ENCODE results near the gene KLHL18. TPM values are rescaled to one million over a fixed set of nuclear protein-coding genes. Genes with fewer than 3 reads are reported as not detected.
"Not testable (repeated sequence)": the region's sequence is repeated elsewhere in the genome, so short reads cannot be mapped to it uniquely, and the experiment has no call there.

KLHL18 gene
- total RNA-seq, 5 donors from 2014 or later (not counting 1 experiment from before 2014, with no cell fraction given), result 20.2 to 41.3 (median 25.7) TPM

- CTCF ChIA-PET; ATAC-seq (replicated peaks in 1 of 4); H3K36me3 Mint-ChIP-seq; H3K4me3 ChIP-seq (ENCODE audit: control insufficient read depth in 1 of 2, extremely low read depth in 1 of 2, low read length in 1 of 2); H3K4me3 Mint-ChIP-seq; H3K27ac ChIP-seq (ENCODE audit: low read length); DNase-seq; H3K4me1 ChIP-seq (ENCODE audit: control insufficient read depth in 1 of 2, extremely low read depth in 1 of 2, insufficient read depth in 2 of 2, low read length in 2 of 2); H3K36me3 ChIP-seq (ENCODE audit: control insufficient read depth in 2 of 2, extremely low read depth in 1 of 2, insufficient read depth in 1 of 2, low read length in 1 of 2); H3K4me1 Mint-ChIP-seq; H3K9me3 Mint-ChIP-seq; POLR2A ChIA-PET; H3K27ac Mint-ChIP-seq; H3K9me3 ChIP-seq; H3K27me3 Mint-ChIP-seq: not testable (repeated sequence)
- peaks cover 0 to 19% of the 10 kb centered on the region in 2 experiments for H3K27me3 ChIP-seq (replicated peaks in 1 of 2; ENCODE audit: control insufficient read depth in 2 of 2, extremely low read depth in 1 of 2, insufficient read depth in 2 of 2, low read length in 1 of 2)
- WGBS (ENCODE audit: insufficient coverage), result 93% methylated on average over 7 of the region's 8 CpGs
Observed at GRCh38 chr3:47370020-47370419, 87.3 kb downstream of the KLHL18 start.

- peaks cover 0 to 21% of the 10 kb centered on the region in 2 experiments for H3K27me3 ChIP-seq (replicated peaks in 1 of 2; ENCODE audit: control insufficient read depth in 2 of 2, extremely low read depth in 1 of 2, insufficient read depth in 2 of 2, low read length in 1 of 2)
- H3K4me1 ChIP-seq (ENCODE audit: control insufficient read depth in 1 of 2, extremely low read depth in 1 of 2, insufficient read depth in 2 of 2, low read length in 2 of 2), result no peaks in the 10 kb centered on the region
- no peaks in the 10 kb centered on the region for H3K36me3 ChIP-seq (ENCODE audit: control insufficient read depth in 2 of 2, extremely low read depth in 1 of 2, insufficient read depth in 1 of 2, low read length in 1 of 2)
- DNase-seq (peak in 14 of 35 experiments; percentile 3 to 56 (median 16)), ATAC-seq (replicated peaks in 1 of 4) (peak in 3 of 4 experiments; percentile 33 to 44 (median 40))
- peaks cover 4 to 5% of the 10 kb centered on the region in 2 donors for H3K27me3 Mint-ChIP-seq
- no peaks in the 10 kb centered on the region for H3K9me3 ChIP-seq
- no peak overlapping the region for H3K4me3 Mint-ChIP-seq
- H3K27ac ChIP-seq (ENCODE audit: low read length), result no peak overlapping the region
- no peaks in the 10 kb centered on the region for H3K36me3 Mint-ChIP-seq
- 70% methylated on average over 7 of the region's 13 CpGs for WGBS (ENCODE audit: insufficient coverage)
- H3K4me1 Mint-ChIP-seq, result no peaks in the 10 kb centered on the region
- H3K27ac Mint-ChIP-seq, result no peak overlapping the region
- no peaks in the 10 kb centered on the region for H3K9me3 Mint-ChIP-seq
- no peak overlapping the region for H3K4me3 ChIP-seq (ENCODE audit: control insufficient read depth in 1 of 2, extremely low read depth in 1 of 2, low read length in 1 of 2)
- POLR2A ChIA-PET, result no interaction called here
- CTCF ChIA-PET, result interaction anchor here in 1 of 2 donors (0.9 kb wide), 1 partner anchor 34 kb away, joined by 4 read pairs; no protein-coding TSS in a partner anchor
Observed at GRCh38 chr3:47370887-47371697, 88.3 kb downstream of the KLHL18 start.

- ChIA-PET POLR2A (no interaction called here), CTCF (no interaction called here)
- Mint-ChIP-seq H3K27ac (no peak overlapping the region), H3K9me3 (no peaks in the 10 kb centered on the region), H3K4me1 (peaks cover 7 to 10% (median 8%) of the 10 kb centered on the region in 3 donors), H3K27me3 (peaks cover 2 to 4% of the 10 kb centered on the region in 2 donors), H3K36me3 (no peaks in the 10 kb centered on the region), H3K4me3 (no peak overlapping the region)
- Histone ChIP-seq H3K27me3 (replicated peaks in 1 of 2; ENCODE audit: control insufficient read depth in 2 of 2, extremely low read depth in 1 of 2, insufficient read depth in 2 of 2, low read length in 1 of 2) (peaks cover 0 to 17% of the 10 kb centered on the region in 2 experiments), H3K36me3 (ENCODE audit: control insufficient read depth in 2 of 2, extremely low read depth in 1 of 2, insufficient read depth in 1 of 2, low read length in 1 of 2) (no peaks in the 10 kb centered on the region), H3K4me3 (ENCODE audit: control insufficient read depth in 1 of 2, extremely low read depth in 1 of 2, low read length in 1 of 2) (no peak overlapping the region), H3K9me3 (no peaks in the 10 kb centered on the region), H3K4me1 (ENCODE audit: control insufficient read depth in 1 of 2, extremely low read depth in 1 of 2, insufficient read depth in 2 of 2, low read length in 2 of 2) (peaks cover under 1 to 6% of the 10 kb centered on the region in 2 experiments), H3K27ac (ENCODE audit: low read length) (no peak overlapping the region)
- DNase-seq (no peak), ATAC-seq (replicated peaks in 1 of 4) (no peak)
Observed at GRCh38 chr3:47374587-47374986, 91.8 kb downstream of the KLHL18 start.

GRCh38 chr3:47376393-47376792 lies 93.6 kb downstream of the KLHL18 start:
- no peaks in the 10 kb centered on the region for H3K36me3 Mint-ChIP-seq
- peaks cover 2 to 4% of the 10 kb centered on the region in 2 donors for H3K27me3 Mint-ChIP-seq
- no peaks in the 10 kb centered on the region for H3K9me3 Mint-ChIP-seq
- Histone ChIP-seq H3K36me3 (ENCODE audit: control insufficient read depth in 2 of 2, extremely low read depth in 1 of 2, insufficient read depth in 1 of 2, low read length in 1 of 2) (no peaks in the 10 kb centered on the region), H3K27ac (ENCODE audit: low read length) (no peak overlapping the region), H3K9me3 (no peaks in the 10 kb centered on the region), H3K4me1 (ENCODE audit: control insufficient read depth in 1 of 2, extremely low read depth in 1 of 2, insufficient read depth in 2 of 2, low read length in 2 of 2) (peaks cover 5 to 19% of the 10 kb centered on the region in 2 experiments), H3K4me3 (ENCODE audit: control insufficient read depth in 1 of 2, extremely low read depth in 1 of 2, low read length in 1 of 2) (no peak overlapping the region), H3K27me3 (replicated peaks in 1 of 2; ENCODE audit: control insufficient read depth in 2 of 2, extremely low read depth in 1 of 2, insufficient read depth in 2 of 2, low read length in 1 of 2) (peaks cover 0 to 6% of the 10 kb centered on the region in 2 experiments)
- H3K4me3 Mint-ChIP-seq, result no peak overlapping the region
- WGBS (ENCODE audit: insufficient coverage), result 100% methylated on average over 2 of the region's 3 CpGs
- POLR2A ChIA-PET, result no interaction called here
- CTCF ChIA-PET, result no interaction called here
- no peak overlapping the region for H3K27ac Mint-ChIP-seq
- peaks cover 19 to 20% (median 19%) of the 10 kb centered on the region in 3 donors for H3K4me1 Mint-ChIP-seq
- ATAC-seq (replicated peaks in 1 of 4) (no peak), DNase-seq (no peak)

GRCh38 chr3:47377186-47377585 lies 94.4 kb downstream of the KLHL18 start:
- peaks cover 0 to 2% of the 10 kb centered on the region in 2 experiments for H3K27me3 ChIP-seq (replicated peaks in 1 of 2; ENCODE audit: control insufficient read depth in 2 of 2, extremely low read depth in 1 of 2, insufficient read depth in 2 of 2, low read length in 1 of 2)
- H3K27ac ChIP-seq (ENCODE audit: low read length), result no peak overlapping the region
- no peaks in the 10 kb centered on the region for H3K9me3 Mint-ChIP-seq
- ATAC-seq (replicated peaks in 1 of 4), result no peak
- DNase-seq, result no peak
- H3K4me3 ChIP-seq (ENCODE audit: control insufficient read depth in 1 of 2, extremely low read depth in 1 of 2, low read length in 1 of 2), result no peak overlapping the region
- H3K27me3 Mint-ChIP-seq, result peaks cover 0 to 4% of the 10 kb centered on the region in 2 donors
- peaks cover 27 to 28% (median 27%) of the 10 kb centered on the region in 3 donors for H3K4me1 Mint-ChIP-seq
- POLR2A ChIA-PET, result no interaction called here
- no peak overlapping the region for H3K27ac Mint-ChIP-seq
- CTCF ChIA-PET, result interaction anchor here in 1 of 2 donors (0.6 kb wide), 1 partner anchor 143 kb away, joined by 4 read pairs; no protein-coding TSS in a partner anchor
- no peaks in the 10 kb centered on the region for H3K36me3 Mint-ChIP-seq
- H3K4me3 Mint-ChIP-seq, result no peak overlapping the region
- H3K36me3 ChIP-seq (ENCODE audit: control insufficient read depth in 2 of 2, extremely low read depth in 1 of 2, insufficient read depth in 1 of 2, low read length in 1 of 2), result no peaks in the 10 kb centered on the region
- H3K4me1 ChIP-seq (ENCODE audit: control insufficient read depth in 1 of 2, extremely low read depth in 1 of 2, insufficient read depth in 2 of 2, low read length in 2 of 2), result peaks cover 9 to 27% of the 10 kb centered on the region in 2 experiments
- 93% methylated on average over 2 of the region's 2 CpGs for WGBS (ENCODE audit: insufficient coverage)
- no peaks in the 10 kb centered on the region for H3K9me3 ChIP-seq

- no peaks in the 10 kb centered on the region for H3K9me3 Mint-ChIP-seq
- DNase-seq, result no peak
- H3K27ac ChIP-seq (ENCODE audit: low read length), result no peak overlapping the region
- peaks cover 42 to 43% (median 42%) of the 10 kb centered on the region in 3 donors for H3K4me1 Mint-ChIP-seq
- no peak for ATAC-seq (replicated peaks in 1 of 4)
- no peaks in the 10 kb centered on the region for H3K9me3 ChIP-seq
- H3K27me3 ChIP-seq (replicated peaks in 1 of 2; ENCODE audit: control insufficient read depth in 2 of 2, extremely low read depth in 1 of 2, insufficient read depth in 2 of 2, low read length in 1 of 2), result peaks cover 0 to 2% of the 10 kb centered on the region in 2 experiments
- no peak overlapping the region for H3K4me3 ChIP-seq (ENCODE audit: control insufficient read depth in 1 of 2, extremely low read depth in 1 of 2, low read length in 1 of 2)
- peak overlapping the region in 1 of 2 donors; percentile 28 for H3K27ac Mint-ChIP-seq
- no peaks in the 10 kb centered on the region for H3K36me3 ChIP-seq (ENCODE audit: control insufficient read depth in 2 of 2, extremely low read depth in 1 of 2, insufficient read depth in 1 of 2, low read length in 1 of 2)
- H3K36me3 Mint-ChIP-seq, result peaks cover 7% of the 10 kb centered on the region
- peak overlapping the region in 1 of 3 donors; percentile 86 for H3K4me3 Mint-ChIP-seq
- ChIA-PET CTCF (interaction anchor here in 1 of 2 donors (0.7 kb wide), 1 partner anchor 16 kb away, joined by 3 read pairs; no protein-coding TSS in a partner anchor), POLR2A (no interaction called here)
- no peaks in the 10 kb centered on the region for H3K27me3 Mint-ChIP-seq
- H3K4me1 ChIP-seq (ENCODE audit: control insufficient read depth in 1 of 2, extremely low read depth in 1 of 2, insufficient read depth in 2 of 2, low read length in 2 of 2), result peaks cover 13 to 38% of the 10 kb centered on the region in 2 experiments
Observed at GRCh38 chr3:47378869-47379268, 96.1 kb downstream of the KLHL18 start.
